ENCODE results near the gene CIZ1.

CIZ1 gene

DNA sequence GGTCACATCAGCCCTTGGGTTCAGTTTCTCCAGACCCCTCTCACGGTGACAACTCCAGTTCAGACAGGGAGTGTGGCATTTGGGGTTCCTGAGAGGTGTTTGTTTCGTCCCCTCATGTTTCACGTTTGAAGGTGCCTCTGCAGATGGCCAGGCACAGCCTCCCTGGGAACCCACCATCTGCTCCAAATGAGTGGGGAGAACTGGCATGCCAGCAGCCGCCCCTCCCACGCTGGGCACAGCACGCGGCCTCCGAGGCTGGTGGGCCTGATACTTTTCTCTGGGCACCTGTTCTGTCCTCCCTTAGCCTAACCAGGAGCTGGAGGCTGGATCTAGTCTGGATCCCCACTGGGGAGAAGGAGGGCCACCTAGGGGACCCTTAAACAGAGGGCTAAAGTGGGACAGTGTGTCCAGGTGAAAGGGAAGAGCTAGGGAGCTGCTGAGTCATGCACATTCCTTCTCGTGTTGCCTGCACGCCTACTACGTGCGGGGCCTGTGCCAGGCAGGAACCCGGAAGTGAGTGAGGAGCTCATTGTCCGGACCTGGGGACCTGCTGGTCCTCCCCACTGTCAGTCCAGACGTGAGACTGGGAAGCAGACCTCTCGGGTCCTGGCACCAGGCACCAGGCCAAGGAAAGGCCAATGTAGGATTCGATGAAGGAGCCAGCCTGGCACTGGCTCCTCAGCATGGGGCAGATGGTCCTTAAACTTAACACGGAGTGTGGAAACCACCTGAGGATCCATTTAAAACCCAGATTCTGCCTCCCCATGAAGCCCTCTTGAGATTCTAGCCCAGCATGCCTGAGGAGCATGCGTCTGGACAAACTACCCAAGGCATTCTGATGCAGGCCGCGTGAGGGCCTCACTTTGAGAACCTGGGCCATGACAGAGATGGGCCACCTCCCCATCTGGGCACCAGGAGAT, 23.5 kb upstream of the CIZ1 start:
- DNase-seq: no peak

DNA sequence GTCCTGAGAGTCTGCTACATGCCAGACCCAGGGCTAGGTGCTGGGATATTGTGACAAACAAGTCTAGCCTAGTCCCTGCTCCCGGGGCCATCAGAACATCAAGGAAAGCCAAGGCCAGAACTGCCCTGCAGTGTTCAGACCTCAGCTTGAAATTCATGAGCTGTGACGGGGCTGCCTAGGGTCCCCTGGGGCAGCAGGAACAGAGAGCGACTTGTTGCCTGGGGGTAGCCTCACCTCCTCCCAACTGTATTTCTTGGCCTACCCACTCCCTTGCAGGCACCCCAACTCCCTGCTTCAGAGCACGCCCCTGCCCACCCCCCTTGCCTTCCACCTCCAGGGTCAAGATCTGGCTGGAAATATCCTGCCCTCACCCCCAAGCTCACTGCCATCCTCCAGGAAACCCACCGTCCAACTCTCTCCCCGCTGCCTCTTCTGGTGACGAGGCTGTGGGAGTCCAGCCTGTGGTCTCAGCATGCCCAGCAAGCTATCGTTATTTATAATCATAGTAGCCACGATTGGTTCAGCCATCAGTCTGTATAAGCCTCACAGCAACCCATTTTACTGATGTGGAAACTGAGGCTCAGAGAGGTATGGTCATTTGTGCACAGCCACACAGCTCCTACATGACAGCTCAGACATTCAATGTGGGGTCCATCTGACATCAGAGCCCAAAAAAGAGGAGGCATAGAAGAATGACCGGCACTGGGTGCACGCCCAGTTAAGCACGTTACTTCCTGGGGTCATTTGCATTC, 22.6 kb upstream of the CIZ1 start:
- DNase-seq: no peak

DNA sequence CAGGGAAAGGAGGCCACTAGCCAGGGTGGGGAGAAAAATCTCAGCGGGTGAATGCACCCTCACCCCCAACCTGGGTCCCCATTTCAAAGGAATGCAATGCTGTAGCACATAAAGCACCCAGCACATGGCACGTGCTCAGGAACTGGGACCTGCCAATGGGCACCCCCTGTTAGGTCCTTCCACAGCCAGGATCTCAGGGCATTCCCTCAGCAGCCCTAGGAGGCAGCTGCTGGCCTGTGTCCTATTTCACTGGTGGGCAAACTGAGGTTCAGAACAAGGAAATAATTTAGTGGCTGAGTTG, 20.6 kb upstream of the CIZ1 start:
- DNase-seq: no peak

DNA sequence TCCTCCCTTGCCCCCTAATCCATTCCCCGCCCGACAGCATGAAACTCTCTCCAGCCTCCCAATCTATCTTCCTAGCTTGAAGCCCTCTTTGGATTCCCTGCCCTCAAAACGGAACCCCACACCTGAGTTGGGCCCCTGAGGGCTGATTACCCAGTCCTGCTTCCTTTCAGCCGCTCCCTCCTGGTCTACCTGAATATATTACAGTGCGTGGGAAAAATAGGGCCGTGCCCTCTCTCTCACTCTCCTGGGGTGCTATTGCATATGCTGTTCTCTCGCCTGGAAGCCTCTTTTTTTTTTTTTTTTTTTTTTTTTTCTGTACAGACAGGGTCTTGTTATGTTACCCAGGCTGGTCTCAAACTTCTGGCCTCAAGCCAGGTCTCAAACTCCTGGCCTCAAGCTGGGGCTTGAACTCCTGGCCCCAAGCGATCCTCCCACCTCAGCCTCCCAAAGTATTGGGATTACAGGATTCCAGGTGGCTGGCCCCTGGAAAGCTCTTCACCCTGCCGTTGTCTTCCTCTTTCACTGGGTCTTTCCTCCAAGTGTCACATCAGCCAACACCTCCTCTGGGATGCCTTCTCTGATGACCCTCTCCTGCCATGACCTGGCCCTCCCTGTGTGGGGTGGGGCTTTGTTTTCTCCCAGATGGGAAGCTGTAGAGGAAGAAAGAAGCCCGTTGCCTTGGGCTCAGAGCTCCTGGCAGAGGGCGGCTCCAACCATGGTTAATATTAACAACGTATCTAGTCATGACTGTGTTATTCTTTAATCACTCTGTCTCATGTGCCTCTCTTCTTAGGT, 20.0 kb upstream of the CIZ1 start:
- DNase-seq: peak; percentile 39

DNA sequence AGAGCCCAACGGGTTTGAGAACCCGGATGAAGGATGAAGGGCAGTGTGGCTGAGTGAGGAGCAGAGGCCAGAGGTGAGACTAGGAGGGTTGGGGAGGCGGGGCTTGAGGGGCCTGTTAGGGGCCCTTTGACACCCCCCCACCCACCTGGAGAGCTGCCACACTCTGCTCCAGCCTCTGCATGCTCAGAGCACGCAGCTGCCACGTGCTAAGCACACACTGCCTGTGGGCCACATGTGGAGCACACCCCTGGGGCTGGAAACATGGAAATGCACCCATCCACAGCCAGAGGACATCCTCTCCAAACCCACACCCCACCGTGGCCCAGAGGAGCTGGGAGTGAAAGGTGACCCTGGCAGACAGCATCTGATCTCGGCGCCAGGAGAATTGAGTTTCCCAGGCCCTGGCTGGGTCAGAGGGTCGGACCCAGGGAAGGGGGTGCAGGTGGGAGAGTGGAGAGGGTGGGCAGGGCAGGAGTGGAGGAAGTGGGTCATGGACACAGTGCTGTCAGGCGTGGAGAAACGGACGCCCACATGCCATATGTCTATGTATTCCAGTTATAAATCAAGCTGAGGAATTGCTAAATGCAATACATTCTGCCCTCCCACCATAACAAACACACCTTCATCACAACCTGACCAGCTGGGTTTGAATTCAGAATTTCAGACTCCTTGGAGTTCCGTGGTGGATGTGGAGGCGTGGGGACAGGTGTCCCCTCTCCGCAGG, 17.7 kb upstream of the CIZ1 start:
- DNase-seq: no peak

DNA sequence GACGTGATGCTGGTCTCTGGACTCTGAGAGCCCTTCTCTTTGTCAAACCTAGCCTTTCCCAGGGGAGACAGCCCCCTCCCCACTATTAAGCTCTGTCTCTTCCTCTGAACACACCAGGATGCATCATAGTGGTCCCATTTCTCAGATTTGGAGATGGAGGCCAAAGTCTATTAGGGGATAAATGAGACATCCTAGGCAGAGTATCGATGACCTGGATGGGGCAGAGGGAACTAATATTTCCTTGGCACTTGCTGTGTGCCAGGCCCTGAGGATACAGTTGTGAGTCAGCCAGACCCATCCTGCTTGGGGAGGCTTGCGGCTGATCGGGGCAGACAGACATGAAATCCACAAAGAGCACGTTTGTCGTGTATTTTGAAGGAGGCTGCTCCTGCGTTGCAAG, 17.0 kb upstream of the CIZ1 start:
- no peak for DNase-seq

DNA sequence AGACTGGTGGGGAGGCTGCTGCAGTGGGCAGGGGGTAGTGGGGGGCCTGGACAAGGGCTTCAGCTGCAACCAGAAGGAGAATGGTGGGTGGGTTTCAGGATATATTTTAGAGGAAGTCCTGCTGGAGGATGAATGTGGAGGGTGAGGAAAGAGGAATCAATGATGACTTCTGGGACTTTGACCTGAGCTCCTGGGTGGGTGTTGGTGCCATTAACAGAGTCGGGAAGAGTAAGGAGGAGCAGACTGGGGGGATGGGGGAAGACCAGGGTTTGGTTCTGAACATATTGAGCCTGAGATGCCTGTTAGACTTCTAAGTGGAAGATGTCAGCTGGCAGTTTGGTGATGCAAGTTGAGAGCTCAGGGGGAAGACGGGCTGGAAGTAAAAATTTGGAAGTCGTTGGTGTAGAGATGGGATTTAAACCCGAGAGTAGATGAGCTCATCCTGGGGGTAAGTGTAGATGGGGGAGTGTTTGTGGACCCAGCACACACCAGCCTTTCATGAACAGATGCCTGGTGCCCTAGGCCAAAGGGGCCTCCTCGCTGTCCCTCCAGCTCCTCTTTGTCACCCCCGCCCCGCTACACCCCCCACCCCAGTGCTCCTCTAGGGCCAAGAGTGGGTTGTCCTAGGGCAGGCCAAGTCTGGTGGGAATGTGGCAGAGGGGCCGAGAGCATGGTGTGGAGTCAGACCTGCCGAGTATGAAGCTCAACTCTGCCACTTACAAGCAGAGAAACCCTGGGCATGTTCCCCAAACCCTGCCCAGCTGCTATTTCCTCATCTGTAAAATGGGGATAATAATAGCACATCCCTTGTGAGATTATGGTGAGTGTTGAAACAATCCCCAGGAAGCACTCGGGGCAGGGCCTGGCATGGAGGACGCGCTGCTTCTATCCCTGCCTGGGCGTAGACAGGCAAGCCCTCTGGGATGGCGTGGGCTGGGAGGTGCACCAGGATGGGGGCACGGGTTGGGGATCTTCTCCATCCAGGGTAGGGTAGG, 15.8 kb upstream of the CIZ1 start:
- no peak for DNase-seq

DNA sequence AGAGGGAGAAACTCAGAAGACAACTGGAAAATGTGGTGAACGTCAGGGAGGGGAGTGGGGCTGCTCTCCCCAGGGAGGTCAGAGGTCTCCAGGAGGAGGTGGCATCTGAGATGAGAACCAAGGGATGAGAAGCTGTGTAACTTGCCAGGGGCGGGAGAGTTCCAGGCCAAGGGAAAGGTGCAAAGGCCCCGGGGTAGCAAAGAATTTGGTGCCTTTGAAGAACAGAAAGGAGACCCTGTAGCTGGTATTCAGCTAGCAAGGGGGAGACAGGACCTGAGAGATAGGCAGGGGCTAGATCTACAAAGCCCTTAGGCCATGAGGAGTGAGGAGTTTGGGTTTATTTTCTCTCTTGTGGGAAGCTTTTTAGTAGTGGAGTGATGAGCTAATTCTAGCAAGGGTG, 15.1 kb upstream of the CIZ1 start:
- no peak for DNase-seq

DNA sequence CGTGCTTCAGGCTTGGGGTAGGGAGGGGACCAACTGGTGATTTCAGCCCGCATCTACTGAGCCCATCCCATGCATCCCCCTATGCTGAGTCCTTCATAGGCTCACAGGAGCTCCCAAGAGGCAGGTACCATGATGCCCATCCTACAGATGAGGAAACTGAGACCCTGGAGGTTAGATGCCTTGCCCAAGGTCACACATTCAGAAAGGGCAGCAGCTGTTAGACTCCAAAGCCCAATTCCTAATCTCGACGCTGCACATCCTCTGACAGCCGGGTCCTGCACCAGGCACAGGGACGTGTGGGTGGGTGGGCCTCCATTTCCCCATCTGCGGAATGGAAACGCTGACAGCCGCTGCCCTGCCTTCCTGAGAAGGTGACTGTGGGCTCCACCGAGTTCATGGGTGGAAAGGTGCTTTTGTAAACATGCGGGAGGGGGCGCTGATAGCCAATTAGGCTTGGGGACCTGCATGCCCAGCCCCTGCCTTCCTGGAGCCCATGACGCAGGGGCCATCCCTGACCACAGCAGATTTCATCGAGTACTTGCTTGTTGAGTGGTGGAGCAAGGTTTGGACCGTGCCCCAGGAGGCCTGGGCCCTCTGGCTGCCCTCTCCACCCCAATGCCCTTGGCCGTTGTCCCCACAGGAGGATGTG, 14.0 kb upstream of the CIZ1 start:
- no peak for DNase-seq

DNA sequence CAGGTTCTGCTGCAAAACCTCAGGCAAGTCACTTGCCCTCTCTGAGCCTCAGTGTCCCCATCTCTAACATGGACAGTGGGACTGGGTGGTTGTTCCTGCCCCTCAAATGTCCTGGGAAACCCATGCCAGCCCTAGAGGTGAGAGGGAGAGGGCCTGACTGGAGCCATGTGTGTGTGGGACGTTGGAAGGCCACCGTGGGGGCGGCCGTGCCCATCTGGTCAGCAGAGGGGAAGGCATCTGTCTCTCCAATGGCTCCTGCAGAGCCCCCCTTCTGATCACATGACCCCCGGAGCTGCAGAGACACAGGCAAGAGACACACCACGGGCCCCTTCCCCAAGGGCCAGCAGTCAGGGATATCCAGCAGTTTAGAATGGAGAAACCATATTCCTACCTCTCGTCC, 13.5 kb upstream of the CIZ1 start:
- no peak for DNase-seq

DNA sequence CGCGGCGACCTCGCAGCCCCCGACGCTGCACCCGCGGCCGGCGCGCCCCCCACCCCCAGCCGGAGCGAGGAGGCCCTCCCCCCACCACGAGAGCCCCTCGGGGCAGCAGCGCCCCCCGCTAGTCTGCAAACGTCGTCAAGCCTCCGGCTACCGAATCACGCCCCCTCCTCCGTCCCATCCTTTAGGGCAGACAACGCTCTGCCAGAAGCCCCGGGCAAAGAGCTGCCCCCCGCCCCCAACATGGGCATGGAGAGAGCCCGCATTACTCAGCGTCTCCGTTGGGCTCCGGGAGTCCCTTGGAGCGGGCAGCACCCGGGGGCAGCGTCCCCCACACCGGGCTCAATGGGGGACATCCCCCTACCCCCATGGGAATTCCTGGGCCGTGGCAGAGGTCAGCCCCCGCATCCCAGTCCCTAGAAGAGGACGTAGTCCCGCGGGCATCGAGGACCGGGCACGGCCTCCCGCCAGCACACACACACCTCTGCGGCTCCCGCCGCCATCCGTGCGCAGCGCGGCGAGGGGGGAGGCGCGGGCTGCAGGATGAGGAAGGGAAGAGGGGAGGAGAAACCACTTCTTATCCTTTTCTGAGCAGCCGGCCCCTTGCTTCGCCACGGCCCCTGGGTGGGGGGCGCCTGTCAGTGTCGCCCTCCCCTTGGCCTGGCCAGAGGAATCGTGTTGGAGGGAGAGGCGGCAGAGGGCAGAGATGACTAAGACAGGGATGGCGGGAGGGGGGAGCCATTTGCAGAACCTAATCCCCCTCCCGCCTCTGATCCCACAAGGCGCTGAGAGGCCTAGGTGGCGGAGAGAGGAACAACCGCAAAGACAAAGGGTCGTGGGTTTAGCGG, 12.6 kb upstream of the CIZ1 start:
- DNase-seq: peak; percentile 90

DNA sequence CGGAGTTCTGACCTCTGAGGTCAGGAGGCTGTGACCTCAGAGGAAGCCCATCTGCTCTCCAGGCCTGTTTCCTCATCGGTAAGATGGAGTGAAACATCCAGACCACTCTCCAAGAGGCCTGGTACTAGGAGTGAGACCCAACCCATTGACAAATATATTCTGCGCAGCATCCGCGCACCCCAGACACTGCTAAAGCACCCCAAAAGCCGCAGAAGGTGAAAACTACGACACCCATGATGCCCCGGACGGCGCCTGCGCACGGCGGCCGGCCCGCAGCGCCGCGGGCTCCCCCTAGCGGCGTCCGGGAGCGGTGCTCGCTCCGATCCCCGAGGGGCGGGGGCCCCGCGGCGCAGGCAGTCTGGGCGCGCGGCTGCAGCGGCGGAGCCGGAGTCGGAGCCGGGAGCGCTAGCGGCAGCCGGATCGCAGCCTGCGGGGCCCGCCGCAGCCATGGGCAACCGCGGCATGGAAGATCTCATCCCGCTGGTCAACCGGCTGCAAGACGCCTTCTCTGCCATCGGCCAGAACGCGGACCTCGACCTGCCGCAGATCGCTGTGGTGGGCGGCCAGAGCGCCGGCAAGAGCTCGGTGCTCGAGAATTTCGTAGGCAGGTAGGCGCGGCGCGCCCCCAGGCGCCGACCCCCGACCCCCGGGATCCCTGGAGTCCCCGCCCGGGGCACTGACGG, 11.8 kb upstream of the CIZ1 start, which contains the start of gene DNM1:
Gene DNM1 (plus strand): TSS at position 356 of the 683 bp plus-strand sequence. CDS start 92 bp downstream, at position 448.
- DNase-seq: peak; percentile 89

DNA sequence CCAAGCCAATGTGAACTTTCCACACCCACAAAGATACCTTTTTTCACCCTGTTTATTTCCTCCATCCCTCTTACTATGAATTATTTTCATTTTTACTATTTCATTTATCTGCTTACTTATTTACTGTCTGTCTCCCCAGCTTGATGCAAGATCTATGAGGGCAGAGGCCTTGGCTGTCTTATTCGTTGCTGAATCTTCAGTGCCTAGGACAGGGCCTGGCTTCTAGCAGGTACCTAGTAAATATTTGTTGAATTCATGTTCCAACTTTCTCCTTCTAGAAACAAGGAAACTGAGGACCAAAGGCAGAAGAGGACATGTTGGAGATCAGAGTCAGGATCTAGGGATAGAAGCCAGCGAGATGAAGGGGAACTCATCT, 11.3 kb upstream of the CIZ1 start:
- no peak for DNase-seq

DNA sequence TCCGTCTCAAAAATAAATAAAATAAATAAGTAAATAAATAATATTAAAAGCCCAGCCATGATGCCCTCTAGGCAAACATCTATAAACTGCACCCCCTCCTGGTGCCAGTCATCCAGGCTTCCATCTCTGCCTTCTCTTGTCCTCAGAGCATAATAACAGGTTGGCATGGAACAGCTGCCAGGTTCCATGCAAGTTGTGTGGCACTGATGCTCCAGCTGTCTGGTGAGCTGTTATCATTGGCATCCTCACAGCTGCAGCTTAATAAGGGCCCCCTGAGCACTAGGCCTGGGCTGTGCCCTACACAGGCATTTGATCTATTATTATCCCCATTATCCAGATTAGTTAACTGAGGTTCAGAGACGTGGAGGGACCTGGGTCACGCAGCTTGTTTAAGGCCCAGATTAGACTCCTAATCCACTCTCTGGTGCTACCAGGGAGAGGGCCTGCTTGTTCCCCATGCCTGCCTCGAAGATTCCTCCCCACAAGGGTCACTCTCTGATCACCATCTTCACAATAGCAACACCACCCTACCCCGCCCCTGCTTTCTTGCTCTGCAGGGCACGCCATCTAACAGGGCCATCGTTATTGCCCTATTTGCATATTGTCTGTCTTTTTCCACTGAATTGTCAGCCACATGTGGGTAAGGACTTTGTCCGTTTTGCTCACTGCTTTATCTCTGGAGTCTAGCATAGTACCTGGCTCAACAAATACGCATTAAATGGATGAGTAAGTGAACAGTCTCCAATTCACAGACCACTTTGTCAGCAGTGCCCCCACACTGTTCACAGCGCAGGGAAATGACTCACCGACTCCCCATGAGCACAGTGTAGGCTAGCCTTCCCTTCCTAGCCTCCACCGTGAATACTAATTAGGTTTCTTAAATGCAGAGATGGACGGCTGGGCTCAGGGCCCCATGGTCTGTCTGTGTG, 10.3 kb upstream of the CIZ1 start:
- DNase-seq: no peak

DNA sequence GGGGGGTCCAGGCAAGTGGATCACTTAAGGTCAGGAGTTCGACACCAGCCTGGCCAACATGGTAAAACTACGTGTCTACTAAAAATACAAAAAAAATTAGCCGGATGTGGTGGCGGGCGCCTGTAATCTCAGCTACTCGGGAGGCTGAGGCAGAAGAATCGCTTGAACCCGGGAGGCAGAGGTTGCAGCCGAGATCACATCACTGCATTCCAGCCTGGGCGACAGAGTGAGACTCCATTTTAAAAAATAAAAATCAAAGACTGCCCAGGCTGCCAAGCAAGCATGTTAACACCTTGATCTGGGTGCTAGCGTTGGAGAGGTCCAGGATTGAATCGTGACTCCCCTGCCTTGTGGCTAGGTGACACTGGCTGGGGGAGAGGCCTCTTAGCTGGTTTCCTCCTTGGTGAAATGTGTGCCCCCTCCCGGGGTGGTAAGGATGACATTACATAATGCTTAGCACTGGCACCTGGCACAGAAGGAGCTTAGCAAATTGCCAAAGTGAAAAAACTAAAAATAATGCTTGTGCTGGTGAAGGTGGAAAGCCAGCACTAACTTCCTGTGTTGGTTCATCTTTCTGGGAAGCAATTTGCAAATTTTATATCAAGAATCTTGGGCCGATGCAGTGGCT, 2.2 kb upstream of the CIZ1 start:
- no peak for DNase-seq

DNA sequence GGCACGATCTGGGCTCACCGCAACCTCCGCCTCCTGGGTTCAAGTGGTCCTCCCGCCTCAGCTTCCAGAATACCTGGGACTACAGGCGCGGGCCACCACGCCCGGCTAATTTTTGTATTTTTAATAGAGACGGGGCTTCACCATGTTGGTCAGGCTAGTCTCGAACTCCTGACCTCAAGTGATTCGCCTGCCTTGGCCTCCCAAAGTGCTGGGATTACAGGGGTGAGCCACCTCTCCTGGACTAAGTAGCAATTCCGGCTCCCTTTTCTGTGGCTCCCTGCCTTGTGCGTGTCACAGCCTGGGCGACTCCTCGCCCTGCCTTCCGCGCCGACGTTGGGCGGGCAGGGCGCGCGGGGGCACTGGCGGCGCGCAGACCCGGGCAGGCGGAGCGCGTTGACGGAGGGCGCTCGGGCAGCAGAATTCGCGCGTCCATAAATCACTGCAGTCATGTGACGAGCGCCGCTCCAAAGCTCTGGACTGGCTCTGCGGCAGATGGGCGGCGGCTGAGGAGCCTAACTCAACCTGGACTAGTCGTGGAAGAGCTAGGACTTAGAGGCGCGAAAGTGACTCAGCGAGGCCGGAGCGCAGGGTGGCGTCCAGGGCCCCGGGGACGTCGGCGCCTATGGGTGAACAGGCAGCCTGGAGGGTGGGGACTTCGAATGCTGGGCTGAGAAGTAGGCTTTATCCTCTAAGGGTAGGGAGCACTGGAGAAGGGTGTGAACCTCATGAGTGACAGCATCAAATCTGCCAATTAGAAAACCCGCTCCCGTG, 1.4 kb upstream of the CIZ1 start:
- DNase-seq: peak; percentile 87
